OCI-LY1 (cell line): Measurements from ENCODE around the gene ZNF469.

Experiments used
- H2AFZ ChIP-seq: fragments of 200-600 bp; sonication (generic), shearing (Covaris generic); 2 replicates; pipeline ENCODE4 v1.6.0; 2014; ENCODE audit warnings: antibody characterized with exemption, mild to moderate bottlenecking, low read length
- H3F3A ChIP-seq: fragments of 200-600 bp; sonication (generic), shearing (Covaris generic); 2 replicates; pipeline ENCODE4 v1.6.0; 2014; ENCODE audit warnings: mild to moderate bottlenecking, antibody characterized with exemption, low read length, moderate library complexity; ENCODE audit not compliant: insufficient read depth
- H3K27ac ChIP-seq: fragments of 200-600 bp; sonication (generic); 2 replicates; pipeline ENCODE4 v1.5.1; 2014; ENCODE audit warnings: low read length, mixed run types, mild to moderate bottlenecking, low read depth; ENCODE audit not compliant: poor library complexity, severe bottlenecking
- H3K27me3 ChIP-seq: fragments of 200-600 bp; sonication (generic); 2 replicates; pipeline ENCODE4 v1.6.0; 2014; ENCODE audit warnings: antibody characterized with exemption, mild to moderate bottlenecking, low read length, moderate library complexity; ENCODE audit not compliant: insufficient read depth
- H3K36me3 ChIP-seq: fragments of 200-600 bp; sonication (generic); 2 replicates; pipeline ENCODE4 v1.6.1; 2014; ENCODE audit warnings: mild to moderate bottlenecking, antibody characterized with exemption, low read length, moderate library complexity, mixed read lengths; ENCODE audit not compliant: insufficient read depth
- H3K4me1 ChIP-seq: fragments of 200-600 bp; sonication (generic); 2 replicates; pipeline ENCODE4 v1.5.1; 2014; ENCODE audit warnings: mild to moderate bottlenecking, low read length, moderate library complexity; ENCODE audit not compliant: insufficient read depth, severe bottlenecking
- H3K4me2 ChIP-seq: fragments of 200-600 bp; sonication (generic), shearing (Covaris generic); 2 replicates; pipeline ENCODE4 v1.6.1; 2014; ENCODE audit warnings: low read length
- H3K4me3 ChIP-seq: fragments of 200-600 bp; sonication (generic); 2 replicates; pipeline ENCODE4 v1.5.1; 2014; ENCODE audit warnings: low read length, low read depth, mild to moderate bottlenecking, mixed read lengths; ENCODE audit not compliant: poor library complexity, severe bottlenecking
- H3K79me2 ChIP-seq: fragments of 200-600 bp; shearing (Covaris generic); 2 replicates; pipeline ENCODE4 v1.6.1; 2016; ENCODE audit warnings: mixed run types, low read length, mixed read lengths; ENCODE audit not compliant: insufficient read depth
- H3K9ac ChIP-seq: fragments of 200-600 bp; sonication (generic), shearing (Covaris generic); 2 replicates; pipeline ENCODE4 v1.6.1; 2014; ENCODE audit warnings: mild to moderate bottlenecking, low read length, mixed read lengths
- H3K9me2 ChIP-seq: fragments of 200-600 bp; sonication (generic), shearing (Covaris generic); 2 replicates; pipeline ENCODE4 v1.6.1; 2014; ENCODE audit warnings: low read depth, mild to moderate bottlenecking, low read length, mixed read lengths
- H3K9me3 ChIP-seq: fragments of 200-600 bp; shearing (Covaris generic); 2 replicates; pipeline ENCODE4 v1.6.1; 2014; ENCODE audit warnings: low read length, mixed read lengths
- H4K20me1 ChIP-seq: fragments of 200-600 bp; sonication (generic), shearing (Covaris generic); 2 replicates; pipeline ENCODE4 v1.6.0; 2016; ENCODE audit warnings: mild to moderate bottlenecking, low read length; ENCODE audit not compliant: insufficient read depth
- CTCF ChIP-seq: fragments of 200-600 bp; sonication (generic), shearing (Covaris generic); IDR thresholded peaks from 2 replicates; pipeline ENCODE4 v1.5.1; 2017; ENCODE audit warnings: mild to moderate bottlenecking, antibody characterized with exemption, low read length, moderate library complexity, mixed read lengths
- EZH2 ChIP-seq: fragments of 200-600 bp; sonication (generic), shearing (Covaris generic); IDR thresholded peaks from 2 replicates; pipeline ENCODE4 v1.8.0; 2017; ENCODE audit warnings: borderline replicate concordance, mixed run types, mild to moderate bottlenecking, antibody characterized with exemption, low read length, moderate library complexity, mixed read lengths

The ZNF469 gene

GRCh38 chr16:88411951-88412576, 29.3 kb downstream of the ZNF469 start:
- TF ChIP-seq CTCF (no peak), EZH2 (no peak)
- Histone ChIP-seq H4K20me1 (no peaks in the 10 kb centered on the region), H3K4me2 (no peak overlapping the region), H3K4me3 (no peak overlapping the region), H3K36me3 (no peaks in the 10 kb centered on the region), H3K4me1 (no peaks in the 10 kb centered on the region), H3K9me2 (no peaks in the 10 kb centered on the region), H3K27me3 (0 out of 2 replicates have a peak, but pooled peaks cover 5% of the 10 kb centered on the region), H3F3A (no peaks in the 10 kb centered on the region), H3K9me3 (no peaks in the 10 kb centered on the region), H3K27ac (no peak overlapping the region), H3K79me2 (no peaks in the 10 kb centered on the region), H2AFZ (no peak overlapping the region), H3K9ac (no peak overlapping the region)

- Histone ChIP-seq H3K4me3 (no peak overlapping the region), H3K9me2 (no peaks in the 10 kb centered on the region), H3K79me2 (no peaks in the 10 kb centered on the region), H3K4me2 (no peak overlapping the region), H3K9ac (no peak overlapping the region), H4K20me1 (no peaks in the 10 kb centered on the region), H3K27ac (no peak overlapping the region), H3K9me3 (no peaks in the 10 kb centered on the region), H3K4me1 (no peaks in the 10 kb centered on the region), H2AFZ (no peak overlapping the region), H3K27me3 (0 out of 2 replicates have a peak, but pooled peaks cover 5% of the 10 kb centered on the region), H3F3A (no peaks in the 10 kb centered on the region), H3K36me3 (no peaks in the 10 kb centered on the region)
- no peak for TF ChIP-seq CTCF
- TF ChIP-seq EZH2 = no peak
These were observed 30.0 kb downstream of the ZNF469 start for GRCh38 chr16:88412766-88413165.

DNA sequence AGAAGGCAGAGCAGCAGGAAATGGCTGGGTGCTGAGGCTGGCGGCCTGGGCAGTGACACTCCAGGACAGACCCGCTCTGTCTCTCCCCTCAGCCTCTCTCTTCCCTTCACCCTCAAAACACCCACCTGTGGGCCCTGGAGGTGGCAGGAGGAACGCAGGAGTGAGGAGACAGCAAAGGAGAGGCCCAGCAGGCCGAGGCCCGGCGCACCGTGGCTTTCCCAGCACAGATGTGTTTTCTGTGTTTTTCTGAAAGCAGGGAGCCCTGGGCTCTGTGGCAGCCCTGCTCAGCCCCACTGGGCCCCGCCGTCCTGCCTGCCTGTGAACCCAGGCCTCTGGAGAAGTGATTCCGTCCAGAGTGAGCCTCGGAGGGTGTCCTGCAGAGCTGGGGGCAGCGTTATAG, 30.5 kb downstream of the ZNF469 start:
- Histone ChIP-seq H3K27me3 (0 out of 2 replicates have a peak, but pooled peaks cover 5% of the 10 kb centered on the region), H3K4me1 (no peaks in the 10 kb centered on the region), H3K9me3 (no peaks in the 10 kb centered on the region), H3F3A (no peaks in the 10 kb centered on the region), H3K79me2 (no peaks in the 10 kb centered on the region), H3K36me3 (no peaks in the 10 kb centered on the region), H3K4me2 (no peak overlapping the region), H3K9me2 (no peaks in the 10 kb centered on the region), H3K27ac (no peak overlapping the region), H4K20me1 (no peaks in the 10 kb centered on the region), H3K9ac (no peak overlapping the region), H2AFZ (no peak overlapping the region), H3K4me3 (no peak overlapping the region)
- TF ChIP-seq CTCF (no peak), EZH2 (no peak)
